Measurements from ENCODE around the gene F13B. TPM values are rescaled to one million over a fixed set of nuclear protein-coding genes. Genes with fewer than 3 reads are reported as not detected.

The F13B gene
- total RNA-seq, 2 experiments from 2014 or later, result not detected

- Histone ChIP-seq H3K4me2 (ENCODE audit: low read length) (no peak overlapping the region), H3K27ac (ENCODE audit: low read depth, low read length, poor library complexity, severe bottlenecking) (no peak overlapping the region), H3K9me3 (ENCODE audit: low read length) (no peaks in the 10 kb centered on the region), H3K36me3 (ENCODE audit: insufficient read depth, low read length) (no peaks in the 10 kb centered on the region), H4K20me1 (ENCODE audit: insufficient read depth, low read length) (no peaks in the 10 kb centered on the region), H2AFZ (ENCODE audit: low read length) (no peak overlapping the region), H3K79me2 (ENCODE audit: insufficient read depth, low read depth, low read length) (no peaks in the 10 kb centered on the region), H3K4me3 (ENCODE audit: low read depth, low read length, poor library complexity, severe bottlenecking) (no peak overlapping the region), H3K4me1 (ENCODE audit: insufficient read depth, low read length, poor library complexity, severe bottlenecking) (no peaks in the 10 kb centered on the region), H3K9me2 (ENCODE audit: insufficient read depth, low read length) (no peaks in the 10 kb centered on the region)
- ChIA-PET POLR2A (no interaction called here), CTCF (ENCODE audit: unreplicated experiment) (no interaction called here)
- intact Hi-C loops (cut with micrococcal nuclease; ENCODE audit: unreplicated experiment), result no loop called here
- no peak for DNase-seq (ENCODE audit: low spot score)
- TF ChIP-seq, protein P1, sequence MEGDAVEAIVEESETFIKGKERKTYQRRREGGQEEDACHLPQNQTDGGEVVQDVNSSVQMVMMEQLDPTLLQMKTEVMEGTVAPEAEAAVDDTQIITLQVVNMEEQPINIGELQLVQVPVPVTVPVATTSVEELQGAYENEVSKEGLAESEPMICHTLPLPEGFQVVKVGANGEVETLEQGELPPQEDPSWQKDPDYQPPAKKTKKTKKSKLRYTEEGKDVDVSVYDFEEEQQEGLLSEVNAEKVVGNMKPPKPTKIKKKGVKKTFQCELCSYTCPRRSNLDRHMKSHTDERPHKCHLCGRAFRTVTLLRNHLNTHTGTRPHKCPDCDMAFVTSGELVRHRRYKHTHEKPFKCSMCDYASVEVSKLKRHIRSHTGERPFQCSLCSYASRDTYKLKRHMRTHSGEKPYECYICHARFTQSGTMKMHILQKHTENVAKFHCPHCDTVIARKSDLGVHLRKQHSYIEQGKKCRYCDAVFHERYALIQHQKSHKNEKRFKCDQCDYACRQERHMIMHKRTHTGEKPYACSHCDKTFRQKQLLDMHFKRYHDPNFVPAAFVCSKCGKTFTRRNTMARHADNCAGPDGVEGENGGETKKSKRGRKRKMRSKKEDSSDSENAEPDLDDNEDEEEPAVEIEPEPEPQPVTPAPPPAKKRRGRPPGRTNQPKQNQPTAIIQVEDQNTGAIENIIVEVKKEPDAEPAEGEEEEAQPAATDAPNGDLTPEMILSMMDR (conservative IDR thresholded peaks at IDR 0.05; ENCODE audit: low read length), result no peak
- TF ChIP-seq EZH2phosphoT487 (IDR thresholded peaks at IDR 0.05; ENCODE audit: borderline replicate concordance, low read depth, low read length), result no peak
- BruUV-seq (replicated peaks), result no TSS peak
Observed at GRCh38 chr1:197067457-197067818, 378 bp upstream of the F13B start.

DNA sequence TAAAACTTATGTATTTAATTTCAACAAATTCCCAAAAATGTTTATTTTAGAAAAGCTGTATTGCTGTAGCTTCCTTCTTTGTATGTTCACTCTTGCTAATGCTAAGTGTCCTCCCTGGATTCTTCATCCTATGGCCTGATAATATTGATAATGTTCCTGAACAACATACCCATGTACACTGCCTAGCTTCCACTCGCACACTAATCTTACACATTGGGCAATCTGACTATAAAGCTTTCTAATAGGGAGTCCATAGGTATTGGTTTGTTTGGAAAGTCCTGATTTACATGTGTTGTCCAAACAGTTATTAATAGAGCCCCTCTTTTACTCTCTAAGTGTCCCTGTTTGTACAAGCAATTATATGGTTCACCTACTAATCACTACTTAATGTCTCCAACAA, 783 bp downstream of the F13B start:
- POLR2A ChIA-PET, result no interaction called here
- Histone ChIP-seq H3K79me2 (ENCODE audit: insufficient read depth, low read depth, low read length) (no peaks in the 10 kb centered on the region), H3K4me2 (ENCODE audit: low read length) (no peak overlapping the region), H3K36me3 (ENCODE audit: insufficient read depth, low read length) (no peaks in the 10 kb centered on the region), H3K9me2 (ENCODE audit: insufficient read depth, low read length) (no peaks in the 10 kb centered on the region), H3K27ac (ENCODE audit: low read depth, low read length, poor library complexity, severe bottlenecking) (no peak overlapping the region), H3K4me3 (ENCODE audit: low read depth, low read length, poor library complexity, severe bottlenecking) (no peak overlapping the region), H2AFZ (ENCODE audit: low read length) (no peak overlapping the region), H3K9me3 (ENCODE audit: low read length) (no peaks in the 10 kb centered on the region), H3K4me1 (ENCODE audit: insufficient read depth, low read length, poor library complexity, severe bottlenecking) (no peaks in the 10 kb centered on the region), H4K20me1 (ENCODE audit: insufficient read depth, low read length) (no peaks in the 10 kb centered on the region)
- no TSS peak for BruUV-seq (replicated peaks)
- intact Hi-C loops (cut with micrococcal nuclease; ENCODE audit: unreplicated experiment), result no loop called here
- CTCF ChIA-PET (ENCODE audit: unreplicated experiment), result no interaction called here
- DNase-seq (ENCODE audit: low spot score), result no peak
- TF ChIP-seq, protein P1 (conservative IDR thresholded peaks at IDR 0.05; ENCODE audit: low read length), result no peak
- no peak for TF ChIP-seq EZH2phosphoT487 (IDR thresholded peaks at IDR 0.05; ENCODE audit: borderline replicate concordance, low read depth, low read length)

DNA sequence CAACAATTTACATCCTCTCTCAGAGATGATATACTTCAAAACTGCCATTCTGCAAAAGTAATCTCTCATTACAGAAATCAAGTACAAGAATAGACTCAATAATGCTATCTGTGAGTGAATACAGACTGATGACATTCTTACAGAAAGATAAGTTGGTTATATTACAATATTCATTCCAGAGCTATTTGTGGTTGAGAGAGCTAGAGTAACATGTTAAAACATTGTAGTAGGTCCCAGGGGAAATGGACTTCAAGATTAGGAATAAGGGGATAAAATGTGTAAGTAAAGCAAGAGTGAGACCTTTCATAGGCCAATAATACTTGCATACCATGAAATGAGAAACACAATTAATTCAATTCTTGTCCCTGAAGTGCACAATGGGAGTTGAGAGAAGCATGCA, 1.5 kb downstream of the F13B start:
- intact Hi-C loops (cut with micrococcal nuclease; ENCODE audit: unreplicated experiment), result no loop called here
- no peak for DNase-seq (ENCODE audit: low spot score)
- Histone ChIP-seq H3K36me3 (ENCODE audit: insufficient read depth, low read length) (no peaks in the 10 kb centered on the region), H3K9me3 (ENCODE audit: low read length) (no peaks in the 10 kb centered on the region), H3K4me2 (ENCODE audit: low read length) (no peak overlapping the region), H4K20me1 (ENCODE audit: insufficient read depth, low read length) (no peaks in the 10 kb centered on the region), H3K27ac (ENCODE audit: low read depth, low read length, poor library complexity, severe bottlenecking) (no peak overlapping the region), H3K79me2 (ENCODE audit: insufficient read depth, low read depth, low read length) (no peaks in the 10 kb centered on the region), H3K4me1 (ENCODE audit: insufficient read depth, low read length, poor library complexity, severe bottlenecking) (no peaks in the 10 kb centered on the region), H3K4me3 (ENCODE audit: low read depth, low read length, poor library complexity, severe bottlenecking) (no peak overlapping the region), H3K9me2 (ENCODE audit: insufficient read depth, low read length) (no peaks in the 10 kb centered on the region), H2AFZ (ENCODE audit: low read length) (no peak overlapping the region)
- ChIA-PET CTCF (ENCODE audit: unreplicated experiment) (no interaction called here), POLR2A (no interaction called here)
- no TSS peak for BruUV-seq (replicated peaks)
- no peak for TF ChIP-seq EZH2phosphoT487 (IDR thresholded peaks at IDR 0.05; ENCODE audit: borderline replicate concordance, low read depth, low read length)
- TF ChIP-seq, protein P1 (conservative IDR thresholded peaks at IDR 0.05; ENCODE audit: low read length), result no peak

Measured in OCI-LY7 (cell line).